Measurements from ENCODE around the gene GUCA2B.

GRCh38 chr1:42192106-42192505 is 38.9 kb downstream of the GUCA2B start:
- TF ChIP-seq GATA2 (IDR thresholded peaks at IDR 0.05; ENCODE audit: low read depth, low read length) (no peak), GATA3 (IDR thresholded peaks at IDR 0.05; ENCODE audit: low read depth, low read length) (no peak)
